ENCODE data around the gene ACTN4. TPM values are rescaled to one million over a fixed set of nuclear protein-coding genes. Genes with fewer than 3 reads are reported as not detected.
A peak's percentile ranks its signal among the peaks of the same experiment; 100 is the strongest.

The ACTN4 gene
- total and polyA plus RNA-seq, 10 of the 15 experiments (the other 5 are each of a cell fraction or from before 2014, with no cell fraction given): 2.4 to 293 (median 72.5) TPM

DNA sequence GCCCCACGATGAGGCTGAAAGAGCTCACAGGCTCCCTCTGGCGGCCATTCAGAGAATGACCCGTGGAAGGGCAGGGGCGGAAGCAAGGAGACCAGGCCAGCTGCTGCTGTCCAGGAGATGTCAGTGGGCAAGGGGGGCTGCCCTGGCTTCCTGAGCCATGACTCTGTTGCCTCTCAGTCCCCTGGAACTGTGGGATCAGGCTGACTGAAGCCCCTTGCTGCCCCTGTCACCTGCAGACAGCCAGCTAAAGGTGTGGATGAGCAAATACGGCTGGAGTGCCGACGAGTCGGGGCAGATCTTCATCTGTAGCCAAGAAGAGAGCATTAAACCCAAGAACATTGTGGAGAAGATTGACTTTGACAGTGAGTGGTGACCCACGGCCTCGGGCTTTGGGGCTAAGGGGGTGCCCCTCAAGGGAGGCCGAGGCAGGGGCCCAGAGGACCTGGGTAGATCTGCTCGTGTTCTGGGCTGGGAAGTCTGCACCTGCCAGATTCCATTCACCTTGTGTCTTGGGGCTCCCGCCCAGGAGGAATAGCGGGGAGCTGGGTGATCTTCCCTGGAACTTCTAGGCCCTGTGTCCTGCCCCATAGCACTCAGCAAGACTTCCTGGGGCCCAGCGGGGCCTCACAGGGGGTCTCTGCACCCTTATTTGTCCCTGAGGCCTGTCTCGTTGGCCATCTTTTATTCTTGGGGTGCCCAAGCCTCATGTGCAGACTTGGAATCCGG, 12.5 kb upstream of the ACTN4 start (continued):
- TF ChIP-seq, protein P1, sequence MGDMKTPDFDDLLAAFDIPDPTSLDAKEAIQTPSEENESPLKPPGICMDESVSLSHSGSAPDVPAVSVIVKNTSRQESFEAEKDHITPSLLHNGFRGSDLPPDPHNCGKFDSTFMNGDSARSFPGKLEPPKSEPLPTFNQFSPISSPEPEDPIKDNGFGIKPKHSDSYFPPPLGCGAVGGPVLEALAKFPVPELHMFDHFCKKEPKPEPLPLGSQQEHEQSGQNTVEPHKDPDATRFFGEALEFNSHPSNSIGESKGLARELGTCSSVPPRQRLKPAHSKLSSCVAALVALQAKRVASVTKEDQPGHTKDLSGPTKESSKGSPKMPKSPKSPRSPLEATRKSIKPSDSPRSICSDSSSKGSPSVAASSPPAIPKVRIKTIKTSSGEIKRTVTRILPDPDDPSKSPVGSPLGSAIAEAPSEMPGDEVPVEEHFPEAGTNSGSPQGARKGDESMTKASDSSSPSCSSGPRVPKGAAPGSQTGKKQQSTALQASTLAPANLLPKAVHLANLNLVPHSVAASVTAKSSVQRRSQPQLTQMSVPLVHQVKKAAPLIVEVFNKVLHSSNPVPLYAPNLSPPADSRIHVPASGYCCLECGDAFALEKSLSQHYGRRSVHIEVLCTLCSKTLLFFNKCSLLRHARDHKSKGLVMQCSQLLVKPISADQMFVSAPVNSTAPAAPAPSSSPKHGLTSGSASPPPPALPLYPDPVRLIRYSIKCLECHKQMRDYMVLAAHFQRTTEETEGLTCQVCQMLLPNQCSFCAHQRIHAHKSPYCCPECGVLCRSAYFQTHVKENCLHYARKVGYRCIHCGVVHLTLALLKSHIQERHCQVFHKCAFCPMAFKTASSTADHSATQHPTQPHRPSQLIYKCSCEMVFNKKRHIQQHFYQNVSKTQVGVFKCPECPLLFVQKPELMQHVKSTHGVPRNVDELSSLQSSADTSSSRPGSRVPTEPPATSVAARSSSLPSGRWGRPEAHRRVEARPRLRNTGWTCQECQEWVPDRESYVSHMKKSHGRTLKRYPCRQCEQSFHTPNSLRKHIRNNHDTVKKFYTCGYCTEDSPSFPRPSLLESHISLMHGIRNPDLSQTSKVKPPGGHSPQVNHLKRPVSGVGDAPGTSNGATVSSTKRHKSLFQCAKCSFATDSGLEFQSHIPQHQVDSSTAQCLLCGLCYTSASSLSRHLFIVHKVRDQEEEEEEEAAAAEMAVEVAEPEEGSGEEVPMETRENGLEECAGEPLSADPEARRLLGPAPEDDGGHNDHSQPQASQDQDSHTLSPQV (IDR thresholded peaks at IDR 0.05): no peak
- TF ChIP-seq HCFC1 (IDR thresholded peaks at IDR 0.05; ENCODE audit: low read length) (no peak), CBFB (IDR thresholded peaks at IDR 0.05; ENCODE audit: low read depth) (no peak), STAT1 (conservative IDR thresholded peaks at IDR 0.05) (0 out of 2 replicates have a peak, but pooled peaks have one; percentile 16), NBN (IDR thresholded peaks at IDR 0.05) (no peak), MTA2 (IDR thresholded peaks at IDR 0.05; ENCODE audit: low read depth) (no peak), RAD51 (IDR thresholded peaks at IDR 0.05) (no peak), MYB (IDR thresholded peaks at IDR 0.05; ENCODE audit: borderline replicate concordance, low read depth, low read length) (no peak), SMAD5 (IDR thresholded peaks at IDR 0.05; ENCODE audit: low read depth) (no peak), BMI1 (IDR thresholded peaks at IDR 0.05; ENCODE audit: borderline replicate concordance) (no peak), IRF4 (IDR thresholded peaks at IDR 0.05; ENCODE audit: low read depth, low read length) (no peak), RELA (IDR thresholded peaks at IDR 0.05; ENCODE audit: borderline replicate concordance, partially characterized antibody) (no peak)
- TF ChIP-seq, protein P2, sequence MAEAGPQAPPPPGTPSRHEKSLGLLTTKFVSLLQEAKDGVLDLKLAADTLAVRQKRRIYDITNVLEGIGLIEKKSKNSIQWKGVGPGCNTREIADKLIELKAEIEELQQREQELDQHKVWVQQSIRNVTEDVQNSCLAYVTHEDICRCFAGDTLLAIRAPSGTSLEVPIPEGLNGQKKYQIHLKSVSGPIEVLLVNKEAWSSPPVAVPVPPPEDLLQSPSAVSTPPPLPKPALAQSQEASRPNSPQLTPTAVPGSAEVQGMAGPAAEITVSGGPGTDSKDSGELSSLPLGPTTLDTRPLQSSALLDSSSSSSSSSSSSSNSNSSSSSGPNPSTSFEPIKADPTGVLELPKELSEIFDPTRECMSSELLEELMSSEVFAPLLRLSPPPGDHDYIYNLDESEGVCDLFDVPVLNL (IDR thresholded peaks at IDR 0.05; ENCODE audit: low read depth, low read length): no peak
- TF ChIP-seq, protein P3, sequence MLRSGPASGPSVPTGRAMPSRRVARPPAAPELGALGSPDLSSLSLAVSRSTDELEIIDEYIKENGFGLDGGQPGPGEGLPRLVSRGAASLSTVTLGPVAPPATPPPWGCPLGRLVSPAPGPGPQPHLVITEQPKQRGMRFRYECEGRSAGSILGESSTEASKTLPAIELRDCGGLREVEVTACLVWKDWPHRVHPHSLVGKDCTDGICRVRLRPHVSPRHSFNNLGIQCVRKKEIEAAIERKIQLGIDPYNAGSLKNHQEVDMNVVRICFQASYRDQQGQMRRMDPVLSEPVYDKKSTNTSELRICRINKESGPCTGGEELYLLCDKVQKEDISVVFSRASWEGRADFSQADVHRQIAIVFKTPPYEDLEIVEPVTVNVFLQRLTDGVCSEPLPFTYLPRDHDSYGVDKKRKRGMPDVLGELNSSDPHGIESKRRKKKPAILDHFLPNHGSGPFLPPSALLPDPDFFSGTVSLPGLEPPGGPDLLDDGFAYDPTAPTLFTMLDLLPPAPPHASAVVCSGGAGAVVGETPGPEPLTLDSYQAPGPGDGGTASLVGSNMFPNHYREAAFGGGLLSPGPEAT (IDR thresholded peaks at IDR 0.05; ENCODE audit: low read depth): no peak
- TF ChIP-seq, protein P4, sequence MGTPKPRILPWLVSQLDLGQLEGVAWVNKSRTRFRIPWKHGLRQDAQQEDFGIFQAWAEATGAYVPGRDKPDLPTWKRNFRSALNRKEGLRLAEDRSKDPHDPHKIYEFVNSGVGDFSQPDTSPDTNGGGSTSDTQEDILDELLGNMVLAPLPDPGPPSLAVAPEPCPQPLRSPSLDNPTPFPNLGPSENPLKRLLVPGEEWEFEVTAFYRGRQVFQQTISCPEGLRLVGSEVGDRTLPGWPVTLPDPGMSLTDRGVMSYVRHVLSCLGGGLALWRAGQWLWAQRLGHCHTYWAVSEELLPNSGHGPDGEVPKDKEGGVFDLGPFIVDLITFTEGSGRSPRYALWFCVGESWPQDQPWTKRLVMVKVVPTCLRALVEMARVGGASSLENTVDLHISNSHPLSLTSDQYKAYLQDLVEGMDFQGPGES (IDR thresholded peaks at IDR 0.05): no peak
- TF ChIP-seq, protein P5, sequence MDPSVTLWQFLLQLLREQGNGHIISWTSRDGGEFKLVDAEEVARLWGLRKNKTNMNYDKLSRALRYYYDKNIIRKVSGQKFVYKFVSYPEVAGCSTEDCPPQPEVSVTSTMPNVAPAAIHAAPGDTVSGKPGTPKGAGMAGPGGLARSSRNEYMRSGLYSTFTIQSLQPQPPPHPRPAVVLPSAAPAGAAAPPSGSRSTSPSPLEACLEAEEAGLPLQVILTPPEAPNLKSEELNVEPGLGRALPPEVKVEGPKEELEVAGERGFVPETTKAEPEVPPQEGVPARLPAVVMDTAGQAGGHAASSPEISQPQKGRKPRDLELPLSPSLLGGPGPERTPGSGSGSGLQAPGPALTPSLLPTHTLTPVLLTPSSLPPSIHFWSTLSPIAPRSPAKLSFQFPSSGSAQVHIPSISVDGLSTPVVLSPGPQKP (IDR thresholded peaks at IDR 0.05; ENCODE audit: low read depth, low read length): no peak
- TF ChIP-seq, protein P6, sequence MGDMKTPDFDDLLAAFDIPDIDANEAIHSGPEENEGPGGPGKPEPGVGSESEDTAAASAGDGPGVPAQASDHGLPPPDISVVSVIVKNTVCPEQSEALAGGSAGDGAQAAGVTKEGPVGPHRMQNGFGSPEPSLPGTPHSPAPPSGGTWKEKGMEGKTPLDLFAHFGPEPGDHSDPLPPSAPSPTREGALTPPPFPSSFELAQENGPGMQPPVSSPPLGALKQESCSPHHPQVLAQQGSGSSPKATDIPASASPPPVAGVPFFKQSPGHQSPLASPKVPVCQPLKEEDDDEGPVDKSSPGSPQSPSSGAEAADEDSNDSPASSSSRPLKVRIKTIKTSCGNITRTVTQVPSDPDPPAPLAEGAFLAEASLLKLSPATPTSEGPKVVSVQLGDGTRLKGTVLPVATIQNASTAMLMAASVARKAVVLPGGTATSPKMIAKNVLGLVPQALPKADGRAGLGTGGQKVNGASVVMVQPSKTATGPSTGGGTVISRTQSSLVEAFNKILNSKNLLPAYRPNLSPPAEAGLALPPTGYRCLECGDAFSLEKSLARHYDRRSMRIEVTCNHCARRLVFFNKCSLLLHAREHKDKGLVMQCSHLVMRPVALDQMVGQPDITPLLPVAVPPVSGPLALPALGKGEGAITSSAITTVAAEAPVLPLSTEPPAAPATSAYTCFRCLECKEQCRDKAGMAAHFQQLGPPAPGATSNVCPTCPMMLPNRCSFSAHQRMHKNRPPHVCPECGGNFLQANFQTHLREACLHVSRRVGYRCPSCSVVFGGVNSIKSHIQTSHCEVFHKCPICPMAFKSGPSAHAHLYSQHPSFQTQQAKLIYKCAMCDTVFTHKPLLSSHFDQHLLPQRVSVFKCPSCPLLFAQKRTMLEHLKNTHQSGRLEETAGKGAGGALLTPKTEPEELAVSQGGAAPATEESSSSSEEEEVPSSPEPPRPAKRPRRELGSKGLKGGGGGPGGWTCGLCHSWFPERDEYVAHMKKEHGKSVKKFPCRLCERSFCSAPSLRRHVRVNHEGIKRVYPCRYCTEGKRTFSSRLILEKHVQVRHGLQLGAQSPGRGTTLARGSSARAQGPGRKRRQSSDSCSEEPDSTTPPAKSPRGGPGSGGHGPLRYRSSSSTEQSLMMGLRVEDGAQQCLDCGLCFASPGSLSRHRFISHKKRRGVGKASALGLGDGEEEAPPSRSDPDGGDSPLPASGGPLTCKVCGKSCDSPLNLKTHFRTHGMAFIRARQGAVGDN (IDR thresholded peaks at IDR 0.05): no peak

Data from GM12878 (cell line).